H9 (cell line): ENCODE data around the gene DPYSL3. TPM values are rescaled to one million over a fixed set of nuclear protein-coding genes. Genes with fewer than 3 reads are reported as not detected.

Experiments used
- DNase-seq: peaks from one replicate; pipeline ENCODE4 v3.0.0-alpha.2; 2017
- H2AFZ ChIP-seq: one replicate; pipeline ENCODE4 v1.6.1; 2013; ENCODE audit warnings: mild to moderate bottlenecking, low read length, control low read depth, moderate library complexity
- H2AK5ac ChIP-seq: 2 replicates; pipeline ENCODE4 v1.6.1; 2013; ENCODE audit warnings: low read length, control low read depth, mixed read lengths; ENCODE audit not compliant: insufficient read length
- H2BK120ac ChIP-seq: one replicate; pipeline ENCODE4 v1.6.1; 2013; ENCODE audit warnings: low read depth, mild to moderate bottlenecking, low read length, control low read depth, inconsistent platforms; ENCODE audit not compliant: poor library complexity, severe bottlenecking
- H2BK12ac ChIP-seq: 2 replicates; pipeline ENCODE4 v1.6.1; 2013; ENCODE audit warnings: low read length, control low read depth, mixed read lengths, low read depth; ENCODE audit not compliant: insufficient read length
- H2BK15ac ChIP-seq: 2 replicates; pipeline ENCODE4 v1.6.1; 2013; ENCODE audit warnings: low read depth, low read length, control low read depth
- H2BK20ac ChIP-seq: one replicate; pipeline ENCODE4 v1.6.1; 2013; ENCODE audit warnings: low read depth, mild to moderate bottlenecking, low read length, control low read depth, inconsistent platforms; ENCODE audit not compliant: poor library complexity, severe bottlenecking
- H2BK5ac ChIP-seq: 2 replicates; pipeline ENCODE4 v1.6.1; 2013; ENCODE audit warnings: low read length, control low read depth, mixed read lengths; ENCODE audit not compliant: insufficient read length
- H3K14ac ChIP-seq: 2 replicates; pipeline ENCODE4 v1.6.1; 2013; ENCODE audit warnings: low read length, control low read depth; ENCODE audit not compliant: insufficient read depth
- H3K18ac ChIP-seq: 2 replicates; pipeline ENCODE4 v1.6.1; 2013; ENCODE audit warnings: low read depth, mild to moderate bottlenecking, mixed read lengths, low read length, control low read depth; ENCODE audit not compliant: insufficient read length
- H3K23ac ChIP-seq: 2 replicates; pipeline ENCODE4 v1.6.1; 2013; ENCODE audit warnings: low read length, control low read depth, mixed read lengths, low read depth; ENCODE audit not compliant: insufficient read length
- H3K23me2 ChIP-seq: 2 replicates; pipeline ENCODE4 v1.6.1; 2013; ENCODE audit warnings: low read depth, mild to moderate bottlenecking, mixed read lengths, low read length, control low read depth; ENCODE audit not compliant: insufficient read length, poor library complexity, severe bottlenecking
- H3K27ac ChIP-seq: 2 replicates; pipeline ENCODE4 v1.5.1; 2013; ENCODE audit warnings: low read length, control low read depth, mixed read lengths, low read depth; ENCODE audit not compliant: insufficient read length
- H3K27me3 ChIP-seq: 2 replicates; pipeline ENCODE4 v1.6.1; 2013; ENCODE audit warnings: low read length, control low read depth, inconsistent platforms; ENCODE audit not compliant: insufficient read depth
- H3K4ac ChIP-seq: 2 replicates; pipeline ENCODE4 v1.6.1; 2013; ENCODE audit warnings: low read depth, mild to moderate bottlenecking, control low read depth, inconsistent platforms, low read length, moderate library complexity
- H3K4me1 ChIP-seq: 2 replicates; pipeline ENCODE4 v1.6.1; 2013; ENCODE audit warnings: low read length, control low read depth, inconsistent platforms; ENCODE audit not compliant: insufficient read depth
- H3K4me2 ChIP-seq: 2 replicates; pipeline ENCODE4 v1.6.1; 2013; ENCODE audit warnings: low read length, control low read depth, mixed read lengths; ENCODE audit not compliant: insufficient read length, insufficient read depth
- H3K56ac ChIP-seq: 2 replicates; pipeline ENCODE4 v1.6.1; 2013; ENCODE audit warnings: low read depth, mild to moderate bottlenecking, mixed read lengths, low read length, control low read depth; ENCODE audit not compliant: insufficient read length
- H3K79me1 ChIP-seq: 2 replicates; pipeline ENCODE4 v1.6.1; 2013; ENCODE audit warnings: low read depth, mild to moderate bottlenecking, moderate library complexity, low read length, control low read depth, inconsistent platforms; ENCODE audit not compliant: insufficient read depth, poor library complexity, severe bottlenecking
- H3K79me2 ChIP-seq: 2 replicates; pipeline ENCODE4 v1.6.1; 2013; ENCODE audit warnings: low read length, control low read depth, inconsistent platforms; ENCODE audit not compliant: insufficient read depth
- H3K9ac ChIP-seq: 2 replicates; pipeline ENCODE4 v1.6.1; 2013; ENCODE audit warnings: low read length, control low read depth, mixed read lengths; ENCODE audit not compliant: insufficient read length; ENCODE audit errors: extremely low read depth
- H3K9me3 ChIP-seq: one replicate; pipeline ENCODE4 v1.6.1; 2013; ENCODE audit warnings: low read depth, low read length, inconsistent platforms; ENCODE audit not compliant: control insufficient read depth
- H3T11ph ChIP-seq: one replicate; pipeline ENCODE4 v1.6.1; 2013; ENCODE audit warnings: mild to moderate bottlenecking, low read length, control low read depth, inconsistent platforms
- H4K20me1 ChIP-seq: one replicate; pipeline ENCODE4 v1.6.1; 2013; ENCODE audit not compliant: control insufficient read depth, insufficient read length, insufficient read depth
- H4K5ac ChIP-seq: 2 replicates; pipeline ENCODE4 v1.6.1; 2013; ENCODE audit warnings: low read depth, mild to moderate bottlenecking, mixed read lengths, low read length, control low read depth; ENCODE audit not compliant: insufficient read length
- H4K8ac ChIP-seq: replicated peaks from 2 replicates; pipeline ENCODE4 v1.6.1; 2013; ENCODE audit warnings: low read length, control low read depth, mixed read lengths, low read depth; ENCODE audit not compliant: insufficient read length
- H4K91ac ChIP-seq: 2 replicates; pipeline ENCODE4 v1.6.1; 2013; ENCODE audit warnings: low read depth, mild to moderate bottlenecking, moderate library complexity, mixed read lengths, low read length, control low read depth; ENCODE audit not compliant: insufficient read length
- H3K27ac Mint-ChIP-seq, 3 experiments: 2 replicates in 2 of 3; 3 replicates in 1 of 3; pipeline ENCODE4 v1.8.0; 2020 to 2021; ENCODE audit warnings: mixed read lengths in 3 of 3, mild to moderate bottlenecking in 1 of 3, moderate library complexity in 1 of 3
- H3K27me3 Mint-ChIP-seq: 2 replicates; pipeline ENCODE4 v1.8.0; 2021; ENCODE audit warnings: low read depth, mild to moderate bottlenecking, moderate library complexity, mixed read lengths
- H3K36me3 Mint-ChIP-seq, 3 experiments: 2 replicates in 2 of 3; 3 replicates in 1 of 3; pipeline ENCODE4 v1.8.0; 2020 to 2021; ENCODE audit warnings: low read depth in 3 of 3, mixed read lengths in 3 of 3; ENCODE audit not compliant: insufficient read depth in 1 of 3
- H3K4me1 Mint-ChIP-seq, 2 experiments: 2 replicates each; pipeline ENCODE4 v1.8.0; 2020; ENCODE audit warnings: mixed read lengths in 2 of 2
- H3K4me3 Mint-ChIP-seq, 2 experiments: 2 replicates in 1 of 2; 3 replicates in 1 of 2; pipeline ENCODE4 v1.8.0; 2020 to 2021; ENCODE audit warnings: mild to moderate bottlenecking in 2 of 2, mixed read lengths in 2 of 2, moderate library complexity in 1 of 2
- H3K9me3 Mint-ChIP-seq, 2 experiments: 2 replicates in 1 of 2; 3 replicates in 1 of 2; pipeline ENCODE4 v1.8.0; 2020; ENCODE audit warnings: mild to moderate bottlenecking in 2 of 2, mixed read lengths in 2 of 2, moderate library complexity in 1 of 2
- CTCF ChIP-seq: fragments of 200-600 bp; sonication (generic); conservative IDR thresholded peaks from 3 replicates; pipeline ENCODE4 v1.8.0; 2021; ENCODE audit warnings: antibody characterized with exemption, mild to moderate bottlenecking
- total RNA-seq: library from RNA; stranded (reverse); gene quantifications from 2 replicates; pipeline ENCODE4 v1.2.1, GENCODE V29; 2021

DPYSL3 gene
- total RNA-seq, 1 experiment from 2014 or later, result 515 TPM

GRCh38 chr5:147341345-147341744 lies 168.5 kb downstream of the DPYSL3 start:
- H2BK120ac ChIP-seq, result no peak overlapping the region
- H2BK20ac ChIP-seq, result no peak overlapping the region
- no peak for TF ChIP-seq CTCF
- H3K18ac ChIP-seq, result no peak overlapping the region
- H2AK5ac ChIP-seq, result no peak overlapping the region
- peaks cover 7 to 19% (median 12%) of the 10 kb centered on the region in 3 experiments; a peak in 6 of 7 replicates for H3K36me3 Mint-ChIP-seq
- H2BK12ac ChIP-seq, result no peak overlapping the region
- no peak overlapping the region for H4K8ac ChIP-seq
- no peak overlapping the region for H3K4ac ChIP-seq
- H3K9me3 ChIP-seq, result no peaks in the 10 kb centered on the region
- no peaks in the 10 kb centered on the region for H3K23me2 ChIP-seq
- no peak overlapping the region for H4K91ac ChIP-seq
- H3T11ph ChIP-seq, result no peak overlapping the region
- H3K79me1 ChIP-seq, result no peaks in the 10 kb centered on the region
- H3K27ac Mint-ChIP-seq, result no peak overlapping the region
- H3K27ac ChIP-seq, result no peak overlapping the region
- no peak overlapping the region for H3K14ac ChIP-seq
- H3K4me3 Mint-ChIP-seq, result no peak overlapping the region
- H3K79me2 ChIP-seq, result no peaks in the 10 kb centered on the region
- no peak overlapping the region for H2BK5ac ChIP-seq
- no peaks in the 10 kb centered on the region; the same call in 1 of the 2 replicates for H3K27me3 Mint-ChIP-seq
- no peak overlapping the region for H4K5ac ChIP-seq
- peaks cover 10 to 15% of the 10 kb centered on the region in 2 experiments; a peak in 4 of 5 replicates for H3K9me3 Mint-ChIP-seq
- no peaks in the 10 kb centered on the region for H3K27me3 ChIP-seq
- no peak overlapping the region for H3K4me2 ChIP-seq
- no peak overlapping the region for H2AFZ ChIP-seq
- H4K20me1 ChIP-seq, result no peaks in the 10 kb centered on the region
- H3K4me1 ChIP-seq, result peaks cover 7% of the 10 kb centered on the region; the same call in 1 of the 2 replicates
- no peak overlapping the region for H2BK15ac ChIP-seq
- no peak overlapping the region for H3K23ac ChIP-seq
- H3K9ac ChIP-seq, result no peak overlapping the region
- DNase-seq, result no peak
- H3K56ac ChIP-seq, result no peak overlapping the region
- H3K4me1 Mint-ChIP-seq, result peaks cover 15 to 18% of the 10 kb centered on the region in 2 experiments
